ENCODE data around the gene ESYT2.

GRCh38 chr7:158687406-158687805, 141.9 kb downstream of the ESYT2 start:
- TF ChIP-seq TAF1 (IDR thresholded peaks at IDR 0.05; ENCODE audit: borderline replicate concordance, low read depth, low read length) (no peak), POLR2A (IDR thresholded peaks at IDR 0.05; ENCODE audit: low read depth, low read length) (peak; percentile 33; the same call in 1 of the 2 replicates)
